ENCODE data around the gene TRIP12. TPM values are rescaled to one million over a fixed set of nuclear protein-coding genes. Genes with fewer than 3 reads are reported as not detected.

TRIP12 gene
- total RNA-seq, 1 experiment from 2014 or later: 252 TPM

DNA sequence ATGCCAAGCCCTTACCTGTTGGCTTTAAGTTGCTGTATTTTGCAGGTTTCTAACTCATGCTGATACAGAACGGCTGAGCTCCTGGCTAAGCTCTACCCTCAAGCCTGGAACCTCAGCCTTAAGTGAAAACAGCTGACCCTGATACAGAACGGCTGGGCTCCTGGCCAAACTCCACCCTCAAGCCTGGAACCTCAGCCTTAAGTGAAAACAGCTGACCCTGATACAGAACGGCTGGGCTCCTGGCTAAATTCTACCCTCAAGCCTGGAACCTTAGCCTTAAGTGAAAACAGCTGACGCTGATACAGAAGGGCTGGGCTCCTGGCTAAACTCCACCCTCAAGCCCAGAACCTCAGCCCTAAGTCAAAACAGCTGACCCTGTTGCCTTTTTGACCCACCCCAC lies 189.9 kb downstream of the TRIP12 start:
- no peaks in the 10 kb centered on the region for H3K36me3 Mint-ChIP-seq (ENCODE audit: insufficient read depth, unreplicated experiment)
- no peaks in the 10 kb centered on the region for H3K27me3 Mint-ChIP-seq (ENCODE audit: unreplicated experiment)
- H3K9me3 Mint-ChIP-seq (ENCODE audit: low read depth, unreplicated experiment): no peaks in the 10 kb centered on the region
- CTCF ChIA-PET: interaction anchor here (0.6 kb wide), 1 partner anchor 302 kb away, joined by 4 read pairs; no protein-coding TSS in a partner anchor
- no TSS peak for BruUV-seq (replicated peaks)
- no peaks in the 10 kb centered on the region for H3K4me1 Mint-ChIP-seq (ENCODE audit: low read depth, unreplicated experiment)
- no peak overlapping the region for H3K4me3 Mint-ChIP-seq (ENCODE audit: low read depth, unreplicated experiment)
- TF ChIP-seq, protein P1, sequence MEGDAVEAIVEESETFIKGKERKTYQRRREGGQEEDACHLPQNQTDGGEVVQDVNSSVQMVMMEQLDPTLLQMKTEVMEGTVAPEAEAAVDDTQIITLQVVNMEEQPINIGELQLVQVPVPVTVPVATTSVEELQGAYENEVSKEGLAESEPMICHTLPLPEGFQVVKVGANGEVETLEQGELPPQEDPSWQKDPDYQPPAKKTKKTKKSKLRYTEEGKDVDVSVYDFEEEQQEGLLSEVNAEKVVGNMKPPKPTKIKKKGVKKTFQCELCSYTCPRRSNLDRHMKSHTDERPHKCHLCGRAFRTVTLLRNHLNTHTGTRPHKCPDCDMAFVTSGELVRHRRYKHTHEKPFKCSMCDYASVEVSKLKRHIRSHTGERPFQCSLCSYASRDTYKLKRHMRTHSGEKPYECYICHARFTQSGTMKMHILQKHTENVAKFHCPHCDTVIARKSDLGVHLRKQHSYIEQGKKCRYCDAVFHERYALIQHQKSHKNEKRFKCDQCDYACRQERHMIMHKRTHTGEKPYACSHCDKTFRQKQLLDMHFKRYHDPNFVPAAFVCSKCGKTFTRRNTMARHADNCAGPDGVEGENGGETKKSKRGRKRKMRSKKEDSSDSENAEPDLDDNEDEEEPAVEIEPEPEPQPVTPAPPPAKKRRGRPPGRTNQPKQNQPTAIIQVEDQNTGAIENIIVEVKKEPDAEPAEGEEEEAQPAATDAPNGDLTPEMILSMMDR (IDR thresholded peaks at IDR 0.05; ENCODE audit: unreplicated experiment): no peak
- intact Hi-C loops (cut with micrococcal nuclease; ENCODE audit: unreplicated experiment): no loop called here
- H3K27ac Mint-ChIP-seq (ENCODE audit: unreplicated experiment): no peak overlapping the region
- DNase-seq: no peak

DNA sequence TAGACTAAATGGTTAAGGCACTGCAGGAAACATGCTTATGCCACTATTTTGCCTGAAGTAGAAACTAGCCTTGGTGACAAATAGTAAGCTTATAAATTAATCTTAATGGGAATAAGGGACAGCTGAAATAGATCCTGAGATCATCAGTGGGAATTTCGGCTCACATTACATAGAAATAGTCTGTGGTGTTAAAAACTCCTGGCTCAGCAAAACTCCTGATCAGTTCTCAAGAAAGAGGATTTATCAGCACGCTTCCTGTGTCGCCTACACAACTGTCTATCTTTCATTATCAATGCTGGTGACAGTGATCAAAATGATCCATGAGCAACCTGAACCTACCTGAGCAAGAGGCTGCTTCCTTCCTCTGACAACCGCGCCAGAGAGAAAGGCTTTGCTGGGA lies 190.4 kb downstream of the TRIP12 start:
- BruUV-seq (replicated peaks): no TSS peak
- DNase-seq: no peak
- Mint-ChIP-seq H3K27me3 (ENCODE audit: unreplicated experiment) (no peaks in the 10 kb centered on the region), H3K4me3 (ENCODE audit: low read depth, unreplicated experiment) (no peak overlapping the region), H3K4me1 (ENCODE audit: low read depth, unreplicated experiment) (no peaks in the 10 kb centered on the region), H3K9me3 (ENCODE audit: low read depth, unreplicated experiment) (no peaks in the 10 kb centered on the region), H3K36me3 (ENCODE audit: insufficient read depth, unreplicated experiment) (no peaks in the 10 kb centered on the region), H3K27ac (ENCODE audit: unreplicated experiment) (no peak overlapping the region)
- intact Hi-C loops (cut with micrococcal nuclease; ENCODE audit: unreplicated experiment): no loop called here
- CTCF ChIA-PET: interaction anchor here (0.7 kb wide), 1 partner anchor 23 kb away, joined by 4 read pairs; no protein-coding TSS in a partner anchor
- TF ChIP-seq, protein P1 (IDR thresholded peaks at IDR 0.05; ENCODE audit: unreplicated experiment): no peak

DNA sequence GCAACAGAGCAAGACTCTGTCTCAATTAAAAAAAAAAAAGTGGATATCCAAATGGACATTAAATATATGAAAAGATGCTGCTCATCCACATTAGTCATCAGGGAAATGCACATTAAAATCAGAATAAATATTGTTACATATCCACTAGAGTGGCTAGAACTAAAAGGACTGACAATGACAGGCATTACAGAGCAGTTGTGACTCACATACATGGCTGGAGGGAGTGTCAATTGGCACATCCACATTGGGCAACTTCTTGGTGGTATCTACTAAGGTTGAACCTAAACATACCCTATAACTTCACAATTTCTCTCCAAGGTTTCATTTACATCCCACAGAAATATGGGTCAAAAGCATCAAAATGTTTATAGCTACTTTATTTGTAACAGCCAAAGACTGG lies 193.4 kb downstream of the TRIP12 start:
- Mint-ChIP-seq H3K9me3 (ENCODE audit: low read depth, unreplicated experiment) (no peaks in the 10 kb centered on the region), H3K4me1 (ENCODE audit: low read depth, unreplicated experiment) (no peaks in the 10 kb centered on the region), H3K27ac (ENCODE audit: unreplicated experiment) (no peak overlapping the region), H3K4me3 (ENCODE audit: low read depth, unreplicated experiment) (no peak overlapping the region), H3K36me3 (ENCODE audit: insufficient read depth, unreplicated experiment) (no peaks in the 10 kb centered on the region), H3K27me3 (ENCODE audit: unreplicated experiment) (no peaks in the 10 kb centered on the region)
- DNase-seq: no peak
- TF ChIP-seq, protein P1 (IDR thresholded peaks at IDR 0.05; ENCODE audit: unreplicated experiment): no peak
- intact Hi-C loops (cut with micrococcal nuclease; ENCODE audit: unreplicated experiment): no loop called here
- CTCF ChIA-PET: no interaction called here
- BruUV-seq (replicated peaks): no TSS peak

- CTCF ChIA-PET: interaction anchor here (1.5 kb wide), 1 partner anchor 12 kb away, joined by 3 read pairs; the partner anchor contains the start of gene DNER
- no peaks in the 10 kb centered on the region for H3K4me1 Mint-ChIP-seq (ENCODE audit: low read depth, unreplicated experiment)
Measured at GRCh38 chr2:229726643-229727042, 195.2 kb downstream of the TRIP12 start.

More at GRCh38 chr2:229726643-229727042, 195.2 kb downstream of the TRIP12 start:
- Mint-ChIP-seq H3K9me3 (ENCODE audit: low read depth, unreplicated experiment) (no peaks in the 10 kb centered on the region), H3K27me3 (ENCODE audit: unreplicated experiment) (no peaks in the 10 kb centered on the region), H3K36me3 (ENCODE audit: insufficient read depth, unreplicated experiment) (no peaks in the 10 kb centered on the region), H3K4me3 (ENCODE audit: low read depth, unreplicated experiment) (no peak overlapping the region), H3K27ac (ENCODE audit: unreplicated experiment) (no peak overlapping the region)
- intact Hi-C loops (cut with micrococcal nuclease; ENCODE audit: unreplicated experiment): no loop called here
- BruUV-seq (replicated peaks): no TSS peak
- no peak for DNase-seq
- TF ChIP-seq, protein P1 (IDR thresholded peaks at IDR 0.05; ENCODE audit: unreplicated experiment): no peak

All from Calu3 (cell line).